Urothelium cell line (cell line): ENCODE data around the gene LARP4B.
"Not testable (repeated sequence)": the region's sequence is repeated elsewhere in the genome, so short reads cannot be mapped to it uniquely, and the experiment has no call there.

Source experiments
- DNase-seq: peaks from one replicate; pipeline ENCODE4 v3.0.0; 2011; ENCODE audit warnings: low spot score, mixed read lengths
- FAIRE-seq: peaks from 2 replicates; lab custom pipeline; 2011; peaks lifted over from hg19 to GRCh38; lab: Jason Lieb, UNC

The LARP4B gene

GRCh38 chr10:958856-959255 is 27.4 kb upstream of the LARP4B start:
- no peak for DNase-seq
- FAIRE-seq: no peak

- DNase-seq (no peak), FAIRE-seq (no peak)
These were observed 26.6 kb upstream of the LARP4B start for GRCh38 chr10:958106-958505.

- DNase-seq (no peak), FAIRE-seq (no peak)
These were observed 24.3 kb upstream of the LARP4B start for GRCh38 chr10:955820-956217.

DNA sequence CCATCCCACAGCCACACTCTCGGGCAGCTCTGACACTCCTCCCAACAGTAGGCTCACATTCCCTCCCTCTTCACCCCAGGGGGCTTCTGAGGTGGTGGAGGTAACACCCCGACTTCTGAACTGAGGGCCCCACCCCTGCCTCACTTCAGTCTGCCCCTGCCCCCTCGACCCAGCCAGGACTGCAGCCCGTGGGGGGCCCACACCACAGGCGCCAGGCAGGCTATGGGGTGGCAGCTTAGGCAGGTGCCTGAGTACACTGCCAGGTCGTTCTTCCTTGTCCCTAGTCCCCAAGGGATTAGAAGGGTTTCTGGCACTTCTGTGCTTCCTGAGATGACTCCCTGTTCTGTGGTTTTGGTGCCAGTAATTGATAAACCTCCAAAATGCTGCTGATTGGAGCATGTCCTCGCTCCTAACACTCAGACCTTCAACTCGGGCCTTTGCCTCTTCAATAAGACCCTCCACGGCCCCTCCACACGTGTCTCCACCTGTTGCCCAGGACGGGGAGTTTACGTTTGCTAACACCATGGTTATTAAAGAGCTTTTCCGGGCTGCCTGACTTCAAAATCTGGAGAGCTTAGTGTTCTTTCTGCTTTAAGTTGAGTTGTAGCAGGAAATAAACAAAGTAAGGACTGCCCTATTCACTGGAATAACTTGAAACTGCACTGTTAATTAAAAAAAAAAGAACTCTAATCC is 23.8 kb upstream of the LARP4B start:
- no peak for FAIRE-seq
- DNase-seq: no peak

- no peak for DNase-seq
- no peak for FAIRE-seq
These were observed 22.9 kb upstream of the LARP4B start for GRCh38 chr10:954396-954795.

DNA sequence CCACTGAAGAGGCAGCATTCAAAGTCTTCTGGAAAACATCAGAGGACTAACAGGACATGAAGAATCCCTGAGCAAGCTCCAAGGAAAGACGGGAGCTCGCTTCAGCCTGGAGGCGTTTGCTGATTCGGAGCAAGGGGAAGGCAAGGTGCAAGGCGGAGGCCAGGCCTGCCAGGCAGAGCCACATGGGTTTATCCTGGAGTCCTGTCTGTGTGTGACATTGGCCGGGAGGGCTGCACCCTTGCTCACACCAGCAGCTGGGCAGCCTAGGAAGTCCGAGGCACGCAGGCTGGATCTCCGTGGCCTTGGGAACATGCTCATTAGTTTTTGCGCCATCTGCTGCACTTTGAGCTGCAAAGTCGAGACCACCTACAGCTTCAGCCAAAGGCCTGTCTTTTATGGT is 22.3 kb upstream of the LARP4B start:
- FAIRE-seq (no peak), DNase-seq (no peak)

GRCh38 chr10:949446-949845 is 17.9 kb upstream of the LARP4B start:
- no peak for FAIRE-seq
- no peak for DNase-seq

DNA sequence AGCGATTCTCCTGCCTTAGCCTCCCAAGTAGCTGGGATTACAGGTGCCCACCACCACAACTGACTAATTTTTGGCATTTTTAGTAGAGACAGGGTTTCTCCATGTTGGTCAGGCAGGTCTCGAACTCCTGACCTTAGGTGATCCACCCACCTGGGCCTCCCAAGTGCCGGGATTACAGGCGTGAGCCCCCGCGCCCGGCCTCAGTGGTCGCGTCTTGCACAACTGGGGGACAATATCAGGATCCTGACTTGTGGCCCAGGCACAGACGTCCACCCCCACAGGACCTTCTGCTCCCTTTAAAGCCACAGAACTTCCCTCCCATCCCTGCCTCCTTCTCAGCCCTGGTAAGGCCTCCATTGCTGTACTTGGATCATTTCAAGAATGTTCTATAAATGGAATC is 16.8 kb upstream of the LARP4B start:
- no peak for FAIRE-seq
- no peak for DNase-seq

DNA sequence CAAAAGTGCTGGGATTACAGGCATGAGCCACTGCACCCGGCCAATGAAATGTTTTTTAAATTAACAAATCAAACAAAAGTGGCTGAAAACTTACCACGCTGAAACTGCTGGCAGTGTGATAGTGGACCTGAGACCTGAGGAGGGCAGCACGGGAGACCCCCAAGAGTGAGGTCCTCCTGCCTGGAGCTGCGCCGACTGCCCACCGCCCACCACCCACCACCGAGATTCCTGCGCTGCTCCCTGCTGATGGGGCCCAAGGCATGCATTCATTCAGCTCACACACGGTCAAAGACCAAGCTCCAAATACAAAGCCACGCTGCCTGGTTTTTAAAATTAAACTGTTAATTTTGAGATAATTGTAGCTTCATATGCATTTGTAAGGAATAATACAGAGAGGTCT is 16.4 kb upstream of the LARP4B start:
- FAIRE-seq (no peak), DNase-seq (no peak)

DNA sequence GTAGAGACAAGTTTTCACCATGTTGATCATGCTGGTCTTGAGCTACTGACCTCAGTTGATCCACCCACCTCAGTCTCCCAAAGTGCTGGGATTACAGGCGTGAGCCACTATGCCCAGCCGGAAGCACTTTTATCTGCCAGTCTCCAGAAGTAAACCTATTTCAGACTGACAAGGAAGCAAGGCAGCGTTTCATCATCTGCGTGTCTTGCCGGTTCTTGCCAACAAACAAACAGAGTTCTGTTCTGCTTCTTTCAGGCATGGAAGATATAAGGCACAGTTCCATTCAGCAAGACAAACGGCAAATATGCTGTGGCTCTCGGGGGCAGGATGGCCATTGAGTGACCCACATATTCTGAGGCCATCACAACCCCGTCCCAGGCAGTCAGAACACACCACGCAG is 15.5 kb upstream of the LARP4B start:
- FAIRE-seq: no peak
- DNase-seq: no peak

GRCh38 chr10:945778-946177 is 14.3 kb upstream of the LARP4B start:
- FAIRE-seq (no peak), DNase-seq (no peak)

DNA sequence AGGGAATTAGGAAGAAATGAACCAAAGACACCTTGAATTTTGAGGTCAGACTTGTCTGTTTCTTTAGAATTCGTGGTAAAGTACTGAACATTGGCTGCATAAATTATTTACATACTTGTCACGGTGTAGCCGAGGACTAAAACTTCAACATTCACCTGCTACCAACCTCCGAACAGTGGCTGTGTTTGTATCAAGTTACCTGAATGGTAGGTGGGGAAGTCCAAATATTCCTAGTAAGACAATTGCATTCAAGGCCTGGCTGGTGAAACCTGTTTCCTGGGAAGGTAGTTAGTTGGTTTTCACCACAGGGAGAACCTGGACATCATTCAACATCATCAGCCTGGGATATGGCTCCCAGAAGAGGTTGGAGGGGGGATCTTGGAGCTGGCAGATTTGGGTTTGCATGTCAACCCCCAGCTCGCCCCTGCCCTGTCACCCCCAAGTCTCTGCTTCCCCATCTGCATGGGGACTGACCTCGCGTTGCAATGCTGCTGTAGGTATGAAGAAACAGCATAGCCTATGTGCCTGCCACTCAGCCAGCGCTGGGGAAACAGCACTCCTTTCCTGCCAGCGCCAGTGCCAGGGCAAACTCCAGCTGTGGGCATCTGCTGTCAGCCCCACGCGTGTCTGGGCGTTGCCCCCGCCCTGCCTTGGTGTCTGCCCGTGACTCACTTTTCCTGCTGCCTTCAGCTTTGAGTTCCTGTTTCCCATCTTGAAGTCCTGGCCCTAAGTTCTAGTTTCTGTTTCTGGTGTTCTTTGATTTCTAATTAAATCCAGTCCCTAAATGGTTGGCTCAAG is 12.7 kb upstream of the LARP4B start:
- no peak for DNase-seq

DNA sequence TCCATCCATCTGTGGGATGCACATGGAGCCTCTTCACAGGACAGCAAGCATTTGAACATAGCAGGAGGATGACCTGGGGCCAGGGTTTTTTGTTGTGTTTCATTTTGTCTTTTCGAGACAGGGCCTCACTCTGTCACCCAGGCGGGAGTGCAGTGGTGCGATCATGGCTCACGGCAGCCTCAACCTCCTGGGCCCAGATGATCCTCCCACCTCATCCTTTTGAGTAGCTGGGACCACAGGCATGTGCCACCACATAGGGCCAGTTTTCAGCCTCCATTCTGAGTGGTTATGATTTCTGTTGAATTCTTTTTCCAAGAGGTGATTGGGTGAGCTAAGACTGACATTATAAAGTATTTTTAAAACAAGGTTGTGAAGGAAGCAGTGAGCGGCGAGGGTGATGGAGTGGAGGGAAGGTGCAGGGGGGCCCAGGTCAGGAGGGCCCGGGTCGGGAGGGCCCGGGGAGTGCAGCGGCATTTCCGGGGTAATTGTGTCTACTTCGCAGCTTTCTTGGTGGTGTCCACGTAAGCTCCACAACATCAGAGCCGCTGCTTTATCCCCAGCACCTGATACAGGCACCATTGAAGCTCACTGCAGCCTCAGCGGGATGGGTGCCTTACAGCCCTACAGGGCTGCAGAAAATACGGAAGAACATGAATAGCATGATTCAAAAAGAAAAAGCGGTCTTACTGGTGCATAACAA is 12.0 kb upstream of the LARP4B start:
- no peak for DNase-seq
- FAIRE-seq: no peak

More for the DNA sequence above, 12.7 kb upstream of the LARP4B start:
- no peak for FAIRE-seq

DNA sequence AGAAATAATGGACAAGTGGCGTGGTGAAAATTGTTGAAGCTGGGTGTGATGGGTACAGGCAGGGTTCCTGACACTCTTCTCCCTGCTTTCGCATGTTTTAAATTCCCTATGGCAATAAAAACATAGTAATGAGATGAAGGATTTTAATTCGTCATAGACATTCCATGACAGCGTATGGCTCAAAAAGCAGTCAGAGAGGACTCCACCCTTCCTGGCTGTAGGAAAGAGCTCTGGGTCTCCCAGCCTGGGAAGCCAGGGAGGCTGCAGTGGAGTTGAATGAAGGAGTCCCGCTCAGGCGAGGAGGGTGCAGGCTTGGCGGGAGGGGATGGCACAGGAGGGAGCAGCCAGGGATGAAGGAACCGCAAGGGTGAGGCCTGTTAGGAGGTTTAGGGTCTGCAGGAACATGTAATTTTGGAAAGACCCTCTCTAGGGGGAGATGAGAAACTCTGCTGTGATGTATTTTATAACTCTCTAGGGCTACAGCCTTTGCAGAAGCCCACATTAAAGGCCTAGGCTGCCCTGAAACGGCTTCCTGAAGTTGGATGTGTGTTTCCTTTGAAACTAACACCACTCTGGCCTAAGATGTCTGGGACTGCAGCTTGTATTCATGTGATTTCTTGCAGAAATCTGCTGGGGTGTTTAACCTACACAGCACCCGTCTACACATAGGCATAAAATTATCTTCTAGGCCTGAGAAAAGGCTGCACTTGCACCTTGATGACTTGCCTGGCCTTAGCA is 7.6 kb upstream of the LARP4B start:
- FAIRE-seq (no peak), DNase-seq (no peak)

DNA sequence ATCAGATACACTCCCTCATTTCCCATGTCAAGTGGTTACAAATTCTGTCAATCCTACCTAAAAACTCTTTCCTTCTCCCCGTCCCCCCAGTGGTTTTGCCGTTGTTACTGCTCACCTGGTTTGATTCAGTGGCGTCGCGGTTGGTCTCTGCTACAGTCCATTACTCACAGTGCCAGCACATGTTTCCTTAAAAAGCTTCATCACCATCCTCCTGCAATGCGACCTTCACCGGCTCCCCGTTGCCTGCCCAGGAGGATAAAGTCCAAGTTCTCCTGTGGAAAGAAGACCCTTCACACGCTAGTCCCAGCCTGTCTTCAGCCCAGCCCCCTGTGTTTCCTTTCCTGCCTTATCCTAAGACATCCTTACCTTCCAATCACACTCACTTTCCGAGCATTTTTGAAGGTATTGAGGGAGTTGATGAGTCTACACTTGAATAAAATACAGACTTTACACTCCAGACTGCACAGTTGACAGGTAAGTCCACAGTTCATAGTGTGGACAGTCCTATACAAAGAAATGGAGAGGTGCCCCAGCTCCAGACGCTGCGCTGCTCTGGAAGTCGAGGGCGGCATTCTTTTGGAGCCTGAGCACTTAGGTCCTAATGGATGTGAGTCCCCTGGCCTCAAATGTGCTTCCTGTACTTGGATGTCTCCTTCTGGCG is 3.4 kb upstream of the LARP4B start:
- no peak for FAIRE-seq

DNA sequence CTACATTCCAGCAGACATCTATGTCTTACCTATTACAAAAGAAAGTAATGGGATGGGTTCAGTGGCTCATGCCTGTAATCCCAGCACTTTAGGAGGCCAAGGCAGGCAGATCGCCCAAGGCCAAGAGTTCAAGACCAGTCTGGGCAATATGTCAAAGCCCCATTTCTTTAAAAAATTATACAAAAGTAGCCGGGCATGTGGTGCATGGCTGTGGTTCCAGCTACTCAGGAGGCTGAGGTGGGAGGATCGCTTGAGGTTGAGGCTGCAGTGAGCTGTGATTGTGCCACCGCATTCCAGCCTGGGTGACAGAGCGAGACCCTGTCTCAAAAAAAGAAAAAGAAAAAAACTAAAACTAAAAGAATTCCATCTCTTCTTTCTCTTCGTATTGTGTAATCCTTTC is 2.7 kb upstream of the LARP4B start:
- FAIRE-seq, DNase-seq: not testable (repeated sequence)

More for the DNA sequence above, 3.4 kb upstream of the LARP4B start:
- no peak for DNase-seq

DNA sequence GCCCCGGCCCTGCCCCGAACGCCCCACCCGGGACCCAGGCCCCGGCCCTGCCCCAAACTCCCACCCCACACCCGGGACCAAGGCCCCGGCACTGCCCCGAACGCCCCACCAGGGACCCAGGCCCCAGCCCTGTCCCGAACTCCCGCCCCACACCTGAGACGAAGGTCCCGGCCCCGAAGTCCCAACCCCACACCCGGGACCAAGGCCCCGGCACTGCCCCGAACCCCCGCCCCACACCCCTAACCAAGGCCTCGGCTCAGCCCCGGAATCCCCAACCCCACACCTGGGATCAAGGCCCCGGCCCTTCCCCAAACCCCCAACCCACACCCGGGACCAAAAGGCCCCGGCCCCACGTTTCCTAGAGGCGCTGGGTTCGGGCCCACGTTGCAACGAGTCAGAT is 1.1 kb upstream of the LARP4B start:
- no peak for DNase-seq
- FAIRE-seq: no peak

- DNase-seq: no peak
- no peak for FAIRE-seq
These were observed 730 bp downstream of the LARP4B start for GRCh38 chr10:930625-931325.

- DNase-seq (no peak), FAIRE-seq (no peak)
These were observed 1.4 kb downstream of the LARP4B start for GRCh38 chr10:929960-930624.
